ENCODE measurements around the gene BRMS1. TPM values are rescaled to one million over a fixed set of nuclear protein-coding genes. Genes with fewer than 3 reads are reported as not detected.
A peak's percentile ranks its signal among the peaks of the same experiment; 100 is the strongest.
"Not testable (repeated sequence)": the region's sequence is repeated elsewhere in the genome, so short reads cannot be mapped to it uniquely, and the experiment has no call there.

BRMS1 gene
- total RNA-seq (10 to 100 TPM; 49.8 to 50.8 TPM), polyA plus RNA-seq (10 to 100 TPM; 70.3 to 78.7 TPM)

GRCh38 chr11:66344550-66345315 lies at the start of gene BRMS1:
Gene BRMS1, minus strand, starts transcription at chr11:66345104. Its CDS starts 2,870 bp downstream, at chr11:66342234.
- peak within 1 kb of the TSS; percentile 79 to 99 for H3K4me3 ChIP-seq (ENCODE audit: low read length in 2 of 2)
- peak; percentile 92 to 99 (median 93) for DNase-seq
- ChIA-PET POLR2A (ENCODE audit: partially characterized antibody) (interaction anchor here (0.7 to 2.3 kb wide), 14 partner anchors 9 to 633 kb away, joined by 3 to 37 read pairs (median 3); partner anchors contain the start of genes CCDC85B, KAT5, RAB1B and RCE1), CTCF (ENCODE audit: partially characterized antibody) (interaction anchor here (0.6 to 5.5 kb wide), 9 partner anchors 9 to 575 kb away, joined by 3 to 47 read pairs (median 3); partner anchors contain the start of genes RIN1 and SLC29A2)
- peaks cover 45% of the 10 kb centered on the region for H3K4me1 ChIP-seq (ENCODE audit: insufficient read depth, low read length)
- intact Hi-C loops (cut with micrococcal nuclease), result loop anchor here (1.0 to 5.0 kb wide), 4 partner anchors 28 to 499 kb away; partner anchors contain the start of gene RCE1
- no peaks in the 10 kb centered on the region for H3K9me3 ChIP-seq (ENCODE audit: control insufficient read depth in 1 of 2, low read length in 2 of 2)
- Mint-ChIP-seq H3K4me1 (peaks cover 31 to 62% (median 41%) of the 10 kb centered on the region in 4 donors), H3K9me3 (peaks cover 0 to 11% (median 0%) of the 10 kb centered on the region in 8 donors), H3K27ac (peak within 1 kb of the TSS; percentile 95 to 99 (median 98)), H3K27me3 (peaks cover 1 to 4% of the 10 kb centered on the region in 2 donors), H3K4me3 (peak within 1 kb of the TSS; percentile 90 to 99 (median 97)), H3K36me3 (peaks cover 20 to 44% of the 10 kb centered on the region in 2 donors)
- no peaks in the 10 kb centered on the region for H3K27me3 ChIP-seq (ENCODE audit: insufficient read depth, low read length)
- H3K36me3 ChIP-seq (ENCODE audit: insufficient read depth, low read length), result peaks cover 23% of the 10 kb centered on the region
- H3K27ac ChIP-seq (ENCODE audit: low read depth, low read length), result peak within 1 kb of the TSS; percentile 84

- no peak for DNase-seq
- H3K27ac ChIP-seq (ENCODE audit: low read depth, low read length), result no peak overlapping the region
- Mint-ChIP-seq H3K36me3 (no peaks in the 10 kb centered on the region), H3K9me3 (no peaks in the 10 kb centered on the region), H3K27me3 (peaks cover 9% of the 10 kb centered on the region in 2 donors), H3K4me3 (no peak overlapping the region), H3K4me1 (peaks cover 0 to 3% (median 1%) of the 10 kb centered on the region in 4 donors), H3K27ac (no peak overlapping the region)
- no peaks in the 10 kb centered on the region for H3K9me3 ChIP-seq (ENCODE audit: control insufficient read depth in 1 of 2, low read length in 2 of 2)
- H3K4me3 ChIP-seq (ENCODE audit: low read length in 2 of 2), result no peak overlapping the region
- H3K36me3 ChIP-seq (ENCODE audit: insufficient read depth, low read length), result no peaks in the 10 kb centered on the region
- ChIA-PET CTCF (ENCODE audit: partially characterized antibody) (interaction anchor here (1.6 kb wide), 1 partner anchor 8 kb away, joined by 4 read pairs; no protein-coding TSS in a partner anchor), POLR2A (ENCODE audit: partially characterized antibody) (no interaction called here)
- intact Hi-C loops (cut with micrococcal nuclease), result no loop called here
- no peaks in the 10 kb centered on the region for H3K4me1 ChIP-seq (ENCODE audit: insufficient read depth, low read length)
- H3K27me3 ChIP-seq (ENCODE audit: insufficient read depth, low read length), result no peaks in the 10 kb centered on the region
Measured at GRCh38 chr11:66393954-66394353, 49.0 kb upstream of the BRMS1 start.

DNA sequence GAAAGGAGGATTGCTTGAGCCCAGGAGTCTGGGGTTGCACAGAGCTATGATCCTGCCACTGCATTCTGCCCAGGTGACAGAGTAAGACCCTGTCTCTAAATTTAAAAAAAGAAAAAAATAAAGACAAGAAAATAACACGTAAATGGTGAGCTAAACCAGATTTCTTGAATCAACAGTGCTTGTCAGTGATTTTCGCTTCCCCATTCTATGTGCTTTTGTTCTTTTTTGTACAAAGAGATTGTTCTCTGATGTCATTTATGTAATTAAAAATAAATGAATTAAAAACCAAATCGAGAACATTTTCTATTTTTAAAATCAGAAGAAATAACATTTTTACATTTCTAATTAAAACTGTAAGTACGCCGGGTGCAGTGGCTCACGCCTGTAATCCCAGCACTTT lies 46.4 kb upstream of the BRMS1 start:
- Mint-ChIP-seq H3K36me3 (no peaks in the 10 kb centered on the region), H3K4me3 (no peak overlapping the region), H3K9me3 (no peaks in the 10 kb centered on the region), H3K27ac (no peak overlapping the region), H3K4me1 (peaks cover 2 to 5% (median 2%) of the 10 kb centered on the region in 4 donors), H3K27me3 (peaks cover 8 to 9% of the 10 kb centered on the region in 2 donors)
- Histone ChIP-seq H3K27ac (ENCODE audit: low read depth, low read length) (no peak overlapping the region), H3K4me3 (ENCODE audit: low read length in 2 of 2) (no peak overlapping the region), H3K27me3 (ENCODE audit: insufficient read depth, low read length) (no peaks in the 10 kb centered on the region), H3K4me1 (ENCODE audit: insufficient read depth, low read length) (peaks cover 2% of the 10 kb centered on the region), H3K9me3 (ENCODE audit: control insufficient read depth in 1 of 2, low read length in 2 of 2) (no peaks in the 10 kb centered on the region), H3K36me3 (ENCODE audit: insufficient read depth, low read length) (no peaks in the 10 kb centered on the region)
- CTCF ChIA-PET (ENCODE audit: partially characterized antibody), result interaction anchor here (1.3 to 9.8 kb wide), 4 partner anchors 12 to 79 kb away, joined by 6 to 87 read pairs (median 47); no protein-coding TSS in a partner anchor
- intact Hi-C loops (cut with micrococcal nuclease), result no loop called here
- no peak for DNase-seq
- POLR2A ChIA-PET (ENCODE audit: partially characterized antibody), result no interaction called here

GRCh38 chr11:66388780-66389386 lies 44.0 kb upstream of the BRMS1 start:
- H3K4me3 ChIP-seq (ENCODE audit: low read length in 2 of 2), result no peak overlapping the region
- ChIA-PET CTCF (ENCODE audit: partially characterized antibody) (interaction anchor here (0.7 to 9.8 kb wide), 25 partner anchors 10 to 288 kb away, joined by 3 to 87 read pairs (median 6); partner anchors contain the start of genes BRMS1, MRPL11, NPAS4 and RBM4B), POLR2A (ENCODE audit: partially characterized antibody) (interaction anchor here (1.0 to 1.4 kb wide), 3 partner anchors 17 to 77 kb away, joined by 3 to 9 read pairs (median 4); partner anchors contain the start of gene BRMS1)
- Mint-ChIP-seq H3K4me3 (no peak overlapping the region), H3K27me3 (peaks cover 5 to 6% of the 10 kb centered on the region in 2 donors), H3K36me3 (no peaks in the 10 kb centered on the region), H3K4me1 (peaks cover 6 to 9% (median 7%) of the 10 kb centered on the region in 4 donors), H3K9me3 (no peaks in the 10 kb centered on the region), H3K27ac (no peak overlapping the region)
- intact Hi-C loops (cut with micrococcal nuclease), result loop anchor here (1.0 to 5.0 kb wide), 4 partner anchors 24 to 77 kb away; partner anchors contain the start of genes B4GAT1 and BRMS1
- no peak overlapping the region for H3K27ac ChIP-seq (ENCODE audit: low read depth, low read length)
- no peaks in the 10 kb centered on the region for H3K36me3 ChIP-seq (ENCODE audit: insufficient read depth, low read length)
- H3K27me3 ChIP-seq (ENCODE audit: insufficient read depth, low read length), result no peaks in the 10 kb centered on the region
- H3K9me3 ChIP-seq (ENCODE audit: control insufficient read depth in 1 of 2, low read length in 2 of 2), result no peaks in the 10 kb centered on the region
- DNase-seq, result peak; percentile 66 to 80 (median 68)
- H3K4me1 ChIP-seq (ENCODE audit: insufficient read depth, low read length), result peaks cover 7% of the 10 kb centered on the region

GRCh38 chr11:66386171-66387069 lies 41.5 kb upstream of the BRMS1 start:
- H3K27ac Mint-ChIP-seq, result peak overlapping the region in 3 of 7 donors; percentile 6 to 78 (median 35)

DNA sequence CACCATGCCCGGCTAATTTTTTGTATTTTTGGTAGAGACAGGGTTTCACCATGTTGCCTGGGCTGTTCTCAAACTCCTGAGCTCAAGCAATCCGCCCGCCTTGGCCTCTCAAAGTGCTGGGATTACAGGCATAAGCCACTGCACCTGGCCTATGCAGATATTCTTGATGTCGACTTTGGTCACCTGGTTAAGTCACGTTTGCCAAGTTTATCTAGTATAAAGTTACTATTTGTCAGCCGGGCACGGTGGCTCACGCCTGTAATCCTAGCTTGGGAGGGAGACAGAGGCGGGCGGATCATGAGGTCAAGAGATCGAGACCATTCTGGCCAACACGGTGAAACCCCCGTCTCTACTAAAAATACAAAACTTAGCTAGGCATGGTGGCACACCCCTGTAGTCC lies 39.4 kb upstream of the BRMS1 start:
- H3K9me3 Mint-ChIP-seq; H3K27me3 ChIP-seq (ENCODE audit: insufficient read depth, low read length); H3K27ac ChIP-seq (ENCODE audit: low read depth, low read length); H3K4me3 ChIP-seq (ENCODE audit: low read length in 2 of 2); intact Hi-C loops (cut with micrococcal nuclease); H3K27me3 Mint-ChIP-seq; DNase-seq; H3K36me3 ChIP-seq (ENCODE audit: insufficient read depth, low read length); H3K36me3 Mint-ChIP-seq; H3K4me3 Mint-ChIP-seq; H3K27ac Mint-ChIP-seq; H3K4me1 ChIP-seq (ENCODE audit: insufficient read depth, low read length); POLR2A ChIA-PET (ENCODE audit: partially characterized antibody); H3K9me3 ChIP-seq (ENCODE audit: control insufficient read depth in 1 of 2, low read length in 2 of 2); H3K4me1 Mint-ChIP-seq: not testable (repeated sequence)
- CTCF ChIA-PET (ENCODE audit: partially characterized antibody), result interaction anchor here (2.5 to 9.8 kb wide), 4 partner anchors 12 to 73 kb away, joined by 8 to 87 read pairs (median 66); partner anchors contain the start of gene SLC29A2

More at GRCh38 chr11:66386171-66387069, 41.5 kb upstream of the BRMS1 start:
- H3K4me1 ChIP-seq (ENCODE audit: insufficient read depth, low read length), result peaks cover 7% of the 10 kb centered on the region
- no peaks in the 10 kb centered on the region for H3K36me3 ChIP-seq (ENCODE audit: insufficient read depth, low read length)
- DNase-seq, result peak; percentile 70 to 81 (median 76)
- H3K27me3 Mint-ChIP-seq, result peaks cover 4 to 8% of the 10 kb centered on the region in 2 donors
- no peaks in the 10 kb centered on the region for H3K27me3 ChIP-seq (ENCODE audit: insufficient read depth, low read length)
- no peaks in the 10 kb centered on the region for H3K9me3 Mint-ChIP-seq
- H3K27ac ChIP-seq (ENCODE audit: low read depth, low read length), result no peak overlapping the region
- no peaks in the 10 kb centered on the region for H3K36me3 Mint-ChIP-seq
- H3K4me3 Mint-ChIP-seq, result peak overlapping the region in 7 of 8 donors; percentile 6 to 40 (median 12)
- ChIA-PET POLR2A (ENCODE audit: partially characterized antibody) (interaction anchor here (0.8 to 2.1 kb wide), 5 partner anchors 14 to 74 kb away, joined by 3 to 16 read pairs (median 3); partner anchors contain the start of gene SLC29A2), CTCF (ENCODE audit: partially characterized antibody) (interaction anchor here (0.6 to 9.8 kb wide), 37 partner anchors 8 to 377 kb away, joined by 3 to 87 read pairs (median 4); partner anchors contain the start of genes BRMS1, CD248, CTSF and MRPL11)
- intact Hi-C loops (cut with micrococcal nuclease), result loop anchor here (2.0 to 5.0 kb wide), 3 partner anchors 14 to 59 kb away; partner anchors contain the start of genes B4GAT1 and BRMS1
- peaks cover 6 to 9% (median 7%) of the 10 kb centered on the region in 4 donors for H3K4me1 Mint-ChIP-seq
- H3K4me3 ChIP-seq (ENCODE audit: low read length in 2 of 2), result peak overlapping the region in 1 of 2 donors; percentile 31
- no peaks in the 10 kb centered on the region for H3K9me3 ChIP-seq (ENCODE audit: control insufficient read depth in 1 of 2, low read length in 2 of 2)

Measured in CD4-positive, alpha-beta memory T cell (primary cell).